MCF 10A (cell line): Measurements from ENCODE around the gene UPP1. TPM values are rescaled to one million over a fixed set of nuclear protein-coding genes. Genes with fewer than 3 reads are reported as not detected.

Experiments used
- BruUV-seq: library from RNA; stranded (reverse); fragments of 400-500 nt; replicated peaks from 2 replicates; lab custom pipeline; 2021; lab: Mats Ljungman, UMichigan
- CTCF ChIA-PET: fragments of 300-600 bp; sonication (Branson Sonifier 250); formaldehyde crosslinking; extraction: SDS; loops from one replicate; lab custom pipeline; 2021; ENCODE audit warnings: antibody characterized with exemption, inconsistent platforms; lab: Yijun Ruan, JAX
- POLR2A ChIA-PET: fragments of 300-600, 350-650 bp; sonication (Branson Sonifier 250); formaldehyde crosslinking; extraction: SDS; loops from one replicate; lab custom pipeline; 2020; ENCODE audit warnings: antibody characterized with exemption, inconsistent platforms; lab: Yijun Ruan, JAX
- DNase-seq: peaks from one replicate; pipeline ENCODE4 v3.0.0-alpha.2; 2018; ENCODE audit not compliant: unreplicated experiment
- H3K27ac Mint-ChIP-seq: one replicate; pipeline ENCODE4 v1.8.0; 2022; ENCODE audit warnings: mild to moderate bottlenecking, low read depth, mixed read lengths; ENCODE audit not compliant: unreplicated experiment
- H3K27me3 Mint-ChIP-seq: one replicate; pipeline ENCODE4 v1.8.0; 2022; ENCODE audit warnings: mixed read lengths; ENCODE audit not compliant: insufficient read depth, unreplicated experiment
- H3K36me3 Mint-ChIP-seq: one replicate; pipeline ENCODE4 v1.8.0; 2022; ENCODE audit warnings: mild to moderate bottlenecking, moderate library complexity, mixed read lengths; ENCODE audit not compliant: insufficient read depth, unreplicated experiment
- H3K4me1 Mint-ChIP-seq: one replicate; pipeline ENCODE4 v1.8.0; 2022; ENCODE audit warnings: mixed read lengths; ENCODE audit not compliant: insufficient read depth, unreplicated experiment
- H3K4me3 Mint-ChIP-seq: one replicate; pipeline ENCODE4 v1.8.0; 2022; ENCODE audit warnings: mild to moderate bottlenecking, moderate library complexity, mixed read lengths; ENCODE audit not compliant: unreplicated experiment
- H3K9me3 Mint-ChIP-seq: one replicate; pipeline ENCODE4 v1.8.0; 2022; ENCODE audit warnings: mixed read lengths; ENCODE audit not compliant: unreplicated experiment
- CTCF ChIP-seq: fragments of 200-600 bp; IDR thresholded peaks from one replicate; pipeline ENCODE4 v1.8.0; 2022; ENCODE audit warnings: antibody characterized with exemption, mild to moderate bottlenecking; ENCODE audit not compliant: unreplicated experiment
- intact Hi-C: fragments of 100-400 bp; cut with micrococcal nuclease; formaldehyde crosslinking; loops from 2 replicates; pipeline ENCODE4 v1.14.1; 2022
- total RNA-seq: library from RNA; stranded (reverse); gene quantifications from 2 replicates; pipeline ENCODE4 v1.2.3, GENCODE V29; 2022

The UPP1 gene
- total RNA-seq, 1 experiment from 2014 or later = 602 TPM

GRCh38 chr7:48091506-48092433, 2.7 kb downstream of the UPP1 start:
- Mint-ChIP-seq H3K36me3 (peaks cover 45% of the 10 kb centered on the region), H3K4me3 (peak overlapping the region; percentile 83), H3K9me3 (no peaks in the 10 kb centered on the region), H3K27me3 (no peaks in the 10 kb centered on the region), H3K27ac (peak overlapping the region; percentile 2), H3K4me1 (peaks cover 55% of the 10 kb centered on the region)
- DNase-seq = no peak
- intact Hi-C loops = no loop called here
- TF ChIP-seq CTCF = no peak
- ChIA-PET POLR2A (interaction anchor here (0.6 to 1.8 kb wide), 5 partner anchors 9 to 510 kb away, joined by 3 to 6 read pairs (median 5); no protein-coding TSS in a partner anchor), CTCF (interaction anchor here (0.6 to 3.8 kb wide), 8 partner anchors 9 to 147 kb away, joined by 3 to 26 read pairs (median 5); no protein-coding TSS in a partner anchor)
- BruUV-seq = no TSS peak

- POLR2A ChIA-PET = interaction anchor here (0.8 to 1.1 kb wide), 2 partner anchors 9 to 14 kb away, joined by 3 to 4 read pairs; no protein-coding TSS in a partner anchor
- intact Hi-C loops = no loop called here
These were observed 5.8 kb downstream of the UPP1 start for GRCh38 chr7:48094861-48095293.

GRCh38 chr7:48096273-48096672, 7.2 kb downstream of the UPP1 start:
- Mint-ChIP-seq H3K36me3 (peaks cover 76% of the 10 kb centered on the region), H3K4me1 (peaks cover 53% of the 10 kb centered on the region), H3K27ac (peak overlapping the region; percentile 57), H3K9me3 (no peaks in the 10 kb centered on the region), H3K4me3 (no peak overlapping the region), H3K27me3 (no peaks in the 10 kb centered on the region)
- intact Hi-C loops = no loop called here
- BruUV-seq = no TSS peak
- ChIA-PET CTCF (interaction anchor here (0.6 to 2.7 kb wide), 9 partner anchors 11 to 830 kb away, joined by 3 to 24 read pairs (median 4); no protein-coding TSS in a partner anchor), POLR2A (interaction anchor here (1.1 kb wide), 1 partner anchor 11 kb away, joined by 7 read pairs; no protein-coding TSS in a partner anchor)
- DNase-seq = no peak
- TF ChIP-seq CTCF = no peak

More at GRCh38 chr7:48094861-48095293, 5.8 kb downstream of the UPP1 start:
- DNase-seq = peak; percentile 42
- H3K4me1 Mint-ChIP-seq = peaks cover 63% of the 10 kb centered on the region
- peak overlapping the region; percentile 87 for H3K27ac Mint-ChIP-seq
- no TSS peak for BruUV-seq
- H3K36me3 Mint-ChIP-seq = peaks cover 71% of the 10 kb centered on the region
- H3K9me3 Mint-ChIP-seq = no peaks in the 10 kb centered on the region
- no peaks in the 10 kb centered on the region for H3K27me3 Mint-ChIP-seq
- no peak for TF ChIP-seq CTCF
- CTCF ChIA-PET = interaction anchor here (0.5 to 2.7 kb wide), 4 partner anchors 12 to 829 kb away, joined by 5 to 24 read pairs (median 10); no protein-coding TSS in a partner anchor
- peak overlapping the region; percentile 17 for H3K4me3 Mint-ChIP-seq
